H7 (cell line): ENCODE measurements around the gene KANSL2. TPM values are rescaled to one million over a fixed set of nuclear protein-coding genes. Genes with fewer than 3 reads are reported as not detected.
"Not testable (repeated sequence)": the region's sequence is repeated elsewhere in the genome, so short reads cannot be mapped to it uniquely, and the experiment has no call there.

Experiments used
- DNase-seq: peaks from one replicate; pipeline ENCODE4 v3.0.0; 2012
- H3K27me3 ChIP-seq: 2 replicates; pipeline ENCODE4 v1.6.0; 2011; ENCODE audit warnings: mild to moderate bottlenecking, low read length; ENCODE audit not compliant: control insufficient read depth, insufficient read depth
- H3K36me3 ChIP-seq: replicated peaks from 2 replicates; pipeline ENCODE4 v1.5.1; 2011; ENCODE audit warnings: low read length; ENCODE audit not compliant: control insufficient read depth, insufficient read depth
- H3K4me3 ChIP-seq: 2 replicates; pipeline ENCODE4 v1.5.1; 2011; ENCODE audit warnings: low read depth, mild to moderate bottlenecking, control low read depth, low read length, moderate library complexity; ENCODE audit not compliant: insufficient read depth
- total RNA-seq: library from RNA; depleted of rRNA; stranded (reverse); fragments of >200 nt; shearing (Covaris generic); gene quantifications from 2 replicates; pipeline ENCODE4 v1.2.3, GENCODE V29; 2014

The KANSL2 gene
- total RNA-seq, 1 experiment from 2014 or later = 41.4 TPM

- DNase-seq = no peak
- Histone ChIP-seq H3K36me3 (peaks cover 38% of the 10 kb centered on the region), H3K4me3 (no peak overlapping the region), H3K27me3 (no peaks in the 10 kb centered on the region)
These were observed 13.0 kb downstream of the KANSL2 start for GRCh38 chr12:48668996-48669395.

- Histone ChIP-seq H3K4me3 (no peak overlapping the region), H3K36me3 (peaks cover 21% of the 10 kb centered on the region), H3K27me3 (no peaks in the 10 kb centered on the region)
- no peak for DNase-seq
These were observed 22.2 kb downstream of the KANSL2 start for GRCh38 chr12:48659863-48660262.

- no peak overlapping the region for H3K4me3 ChIP-seq
- H3K36me3 ChIP-seq = peaks cover 27% of the 10 kb centered on the region
These were observed 30.4 kb downstream of the KANSL2 start for GRCh38 chr12:48651681-48652080.

GRCh38 chr12:48645354-48645753, 36.7 kb downstream of the KANSL2 start:
- DNase-seq, H3K36me3 ChIP-seq: not testable (repeated sequence)

More at GRCh38 chr12:48651681-48652080, 30.4 kb downstream of the KANSL2 start:
- no peak for DNase-seq
- no peaks in the 10 kb centered on the region for H3K27me3 ChIP-seq

GRCh38 chr12:48643011-48643410, 39.0 kb downstream of the KANSL2 start:
- Histone ChIP-seq H3K36me3 (peaks cover 2% of the 10 kb centered on the region), H3K4me3 (no peak overlapping the region), H3K27me3 (no peaks in the 10 kb centered on the region)
- no peak for DNase-seq

More at GRCh38 chr12:48645354-48645753, 36.7 kb downstream of the KANSL2 start:
- not testable (repeated sequence) for H3K27me3 ChIP-seq, H3K4me3 ChIP-seq

GRCh38 chr12:48641752-48642555, 40.1 kb downstream of the KANSL2 start:
- not testable (repeated sequence) for H3K4me3 ChIP-seq, H3K36me3 ChIP-seq, DNase-seq, H3K27me3 ChIP-seq

GRCh38 chr12:48640854-48641253, 41.2 kb downstream of the KANSL2 start:
- H3K4me3 ChIP-seq = no peak overlapping the region
- DNase-seq = no peak
- no peaks in the 10 kb centered on the region; the same call in none of the 2 replicates for H3K36me3 ChIP-seq
- no peaks in the 10 kb centered on the region for H3K27me3 ChIP-seq

- Histone ChIP-seq H3K27me3 (no peaks in the 10 kb centered on the region), H3K36me3 (no peaks in the 10 kb centered on the region; the same call in none of the 2 replicates), H3K4me3 (no peak overlapping the region)
- no peak for DNase-seq
These were observed 41.6 kb downstream of the KANSL2 start for GRCh38 chr12:48640428-48640827.

- DNase-seq = no peak
- no peaks in the 10 kb centered on the region for H3K36me3 ChIP-seq
- no peak overlapping the region for H3K4me3 ChIP-seq
- no peaks in the 10 kb centered on the region; the same call in 1 of the 2 replicates for H3K27me3 ChIP-seq
These were observed 51.0 kb downstream of the KANSL2 start for GRCh38 chr12:48631071-48631470.

GRCh38 chr12:48630346-48630745, 51.7 kb downstream of the KANSL2 start:
- H3K36me3 ChIP-seq = no peaks in the 10 kb centered on the region
- DNase-seq = no peak
- H3K27me3 ChIP-seq = no peaks in the 10 kb centered on the region; the same call in 1 of the 2 replicates
- no peak overlapping the region for H3K4me3 ChIP-seq

GRCh38 chr12:48629541-48629940, 52.5 kb downstream of the KANSL2 start:
- Histone ChIP-seq H3K4me3 (no peak overlapping the region), H3K36me3 (no peaks in the 10 kb centered on the region), H3K27me3 (no peaks in the 10 kb centered on the region; the same call in 1 of the 2 replicates)
- no peak for DNase-seq

GRCh38 chr12:48627556-48627955, 54.5 kb downstream of the KANSL2 start:
- no peak for DNase-seq
- Histone ChIP-seq H3K4me3 (no peak overlapping the region), H3K36me3 (no peaks in the 10 kb centered on the region), H3K27me3 (no peaks in the 10 kb centered on the region; the same call in 1 of the 2 replicates)

- not testable (repeated sequence) for DNase-seq, H3K36me3 ChIP-seq, H3K4me3 ChIP-seq, H3K27me3 ChIP-seq
These were observed 59.0 kb downstream of the KANSL2 start for GRCh38 chr12:48622997-48623396.

GRCh38 chr12:48618541-48618940, 63.5 kb downstream of the KANSL2 start:
- Histone ChIP-seq H3K4me3 (no peak overlapping the region), H3K27me3 (no peaks in the 10 kb centered on the region), H3K36me3 (no peaks in the 10 kb centered on the region)
- peak; percentile 66 for DNase-seq

GRCh38 chr12:48615681-48616080, 66.4 kb downstream of the KANSL2 start:
- Histone ChIP-seq H3K27me3 (no peaks in the 10 kb centered on the region), H3K4me3 (no peak overlapping the region), H3K36me3 (no peaks in the 10 kb centered on the region)
- no peak for DNase-seq
